GM12891 (cell line): ENCODE data around the gene TSEN2.

Experiments used
- PAX5 ChIP-seq: IDR thresholded peaks from 2 replicates; pipeline ENCODE4 v1.6.1; 2011; ENCODE audit warnings: low read length, moderate library complexity, mild to moderate bottlenecking; ENCODE audit not compliant: insufficient read depth, severe bottlenecking
- POLR2A ChIP-seq: IDR thresholded peaks from 2 replicates; pipeline ENCODE4 v1.6.1; 2011; ENCODE audit warnings: low read depth, low read length, control low read depth
- POLR2AphosphoS5 ChIP-seq: IDR thresholded peaks from 2 replicates; pipeline ENCODE4 v1.6.1; 2011; ENCODE audit warnings: low read depth, low read length, control low read depth
- POU2F2 ChIP-seq: IDR thresholded peaks from 2 replicates; pipeline ENCODE4 v1.6.1; 2011; ENCODE audit warnings: low read depth, mild to moderate bottlenecking, control low read depth, low read length, moderate library complexity
- SPI1 ChIP-seq: IDR thresholded peaks from 2 replicates; pipeline ENCODE4 v1.6.1; 2011; ENCODE audit warnings: low read depth, low read length, control low read depth
- TAF1 ChIP-seq: IDR thresholded peaks from 2 replicates; pipeline ENCODE4 v1.6.1; 2011; ENCODE audit warnings: low read depth, low read length, control low read depth

DNA sequence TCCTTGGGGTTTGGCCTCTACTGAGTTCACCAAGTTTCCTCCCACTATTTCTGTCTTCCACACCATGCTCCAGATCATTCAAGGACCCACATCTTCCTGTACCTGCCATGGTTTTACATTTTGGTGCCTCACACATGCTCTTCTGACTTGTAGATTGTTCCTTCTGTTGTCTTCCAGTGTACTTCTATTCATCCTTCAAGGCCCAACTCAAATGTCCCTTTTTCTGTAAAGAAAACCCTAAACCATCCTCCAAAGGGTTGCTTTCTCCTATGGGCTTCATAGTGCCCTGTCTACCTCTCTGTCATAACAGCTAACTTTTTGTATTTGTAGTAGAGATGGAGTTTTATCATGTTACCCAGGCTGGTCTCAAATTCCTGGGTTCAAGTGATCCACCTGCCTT lies 20.1 kb upstream of the TSEN2 start:
- no peak for TF ChIP-seq TAF1
- TF ChIP-seq POLR2AphosphoS5: no peak
- TF ChIP-seq POLR2A: no peak
- TF ChIP-seq PAX5: no peak
- no peak for TF ChIP-seq POU2F2
- no peak for TF ChIP-seq SPI1
